ENCODE results near the gene TRIM2. TPM values are rescaled to one million over a fixed set of nuclear protein-coding genes. Genes with fewer than 3 reads are reported as not detected.

The TRIM2 gene
- total RNA-seq, 1 experiment from 2014 or later, result 93.2 TPM

DNA sequence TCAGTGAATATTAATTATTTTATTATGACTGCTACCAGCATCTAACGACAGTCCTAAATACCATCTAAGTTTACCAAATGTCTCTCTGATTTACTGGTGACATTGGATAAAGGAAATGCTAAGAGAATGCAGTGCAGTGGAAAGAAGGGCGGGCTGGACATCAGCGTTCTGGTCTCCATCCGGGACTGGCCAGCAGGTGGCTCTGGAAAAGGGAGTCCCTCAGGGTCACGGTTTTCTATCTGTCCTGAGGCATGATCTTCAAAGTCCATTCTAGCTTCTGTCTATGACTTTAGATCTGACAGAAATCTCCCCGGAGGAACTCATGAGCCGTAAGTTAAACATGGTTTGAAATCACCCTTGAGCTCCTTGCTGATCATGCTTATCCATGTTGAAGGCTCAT is 3.3 kb downstream of the TRIM2 start:
- BruUV-seq (replicated peaks), result no TSS peak
- no peak overlapping the region for H3K27ac ChIP-seq (ENCODE audit: low read depth, low read length, poor library complexity, severe bottlenecking)
- intact Hi-C loops (cut with micrococcal nuclease; ENCODE audit: unreplicated experiment), result no loop called here
- no peak for TF ChIP-seq EZH2 (IDR thresholded peaks at IDR 0.05; ENCODE audit: borderline replicate concordance, low read depth, low read length, poor library complexity, severe bottlenecking)
- TF ChIP-seq, protein P1, sequence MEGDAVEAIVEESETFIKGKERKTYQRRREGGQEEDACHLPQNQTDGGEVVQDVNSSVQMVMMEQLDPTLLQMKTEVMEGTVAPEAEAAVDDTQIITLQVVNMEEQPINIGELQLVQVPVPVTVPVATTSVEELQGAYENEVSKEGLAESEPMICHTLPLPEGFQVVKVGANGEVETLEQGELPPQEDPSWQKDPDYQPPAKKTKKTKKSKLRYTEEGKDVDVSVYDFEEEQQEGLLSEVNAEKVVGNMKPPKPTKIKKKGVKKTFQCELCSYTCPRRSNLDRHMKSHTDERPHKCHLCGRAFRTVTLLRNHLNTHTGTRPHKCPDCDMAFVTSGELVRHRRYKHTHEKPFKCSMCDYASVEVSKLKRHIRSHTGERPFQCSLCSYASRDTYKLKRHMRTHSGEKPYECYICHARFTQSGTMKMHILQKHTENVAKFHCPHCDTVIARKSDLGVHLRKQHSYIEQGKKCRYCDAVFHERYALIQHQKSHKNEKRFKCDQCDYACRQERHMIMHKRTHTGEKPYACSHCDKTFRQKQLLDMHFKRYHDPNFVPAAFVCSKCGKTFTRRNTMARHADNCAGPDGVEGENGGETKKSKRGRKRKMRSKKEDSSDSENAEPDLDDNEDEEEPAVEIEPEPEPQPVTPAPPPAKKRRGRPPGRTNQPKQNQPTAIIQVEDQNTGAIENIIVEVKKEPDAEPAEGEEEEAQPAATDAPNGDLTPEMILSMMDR (conservative IDR thresholded peaks at IDR 0.05; ENCODE audit: low read depth, low read length), result peak; percentile 38; the same call in 1 of the 2 replicates
- no peaks in the 10 kb centered on the region for H3K36me3 ChIP-seq (ENCODE audit: insufficient read depth, low read length, poor library complexity, severe bottlenecking)
- DNase-seq (ENCODE audit: low spot score), result no peak
- H3K4me3 ChIP-seq (ENCODE audit: low read depth, low read length, poor library complexity, severe bottlenecking), result no peak overlapping the region
- ChIA-PET POLR2A (ENCODE audit: low non-redundant PET) (no interaction called here), CTCF (no interaction called here)
- H3K9me3 ChIP-seq (ENCODE audit: low read depth, low read length, poor library complexity, severe bottlenecking), result no peaks in the 10 kb centered on the region
- H3K4me1 ChIP-seq (ENCODE audit: insufficient read depth, low read length, poor library complexity, severe bottlenecking), result peaks cover 36% of the 10 kb centered on the region
- H3K27me3 ChIP-seq (replicated peaks; ENCODE audit: insufficient read depth, low read depth, low read length, poor library complexity), result no peaks in the 10 kb centered on the region

DNA sequence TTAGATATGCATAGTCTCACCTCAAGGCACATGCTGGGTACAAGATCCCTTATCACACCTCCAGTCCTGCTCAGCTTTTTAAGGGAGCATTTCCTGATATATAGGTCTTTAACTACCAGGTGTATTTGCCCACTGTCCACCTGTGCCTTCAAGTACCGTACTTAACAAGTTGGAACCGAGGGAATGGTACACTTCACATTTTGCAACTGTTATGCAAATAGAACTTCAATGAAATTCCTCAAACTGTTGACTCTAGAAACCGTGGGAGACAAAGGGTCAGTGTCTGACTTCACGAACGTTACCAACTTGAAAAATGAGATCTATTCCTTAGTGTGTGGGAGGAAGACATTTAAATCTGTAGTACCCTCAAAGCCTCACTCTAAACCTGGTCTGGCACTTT is 5.2 kb downstream of the TRIM2 start:
- no TSS peak for BruUV-seq (replicated peaks)
- TF ChIP-seq, protein P1 (conservative IDR thresholded peaks at IDR 0.05; ENCODE audit: low read depth, low read length), result no peak
- TF ChIP-seq EZH2 (IDR thresholded peaks at IDR 0.05; ENCODE audit: borderline replicate concordance, low read depth, low read length, poor library complexity, severe bottlenecking), result no peak
- intact Hi-C loops (cut with micrococcal nuclease; ENCODE audit: unreplicated experiment), result no loop called here
- Histone ChIP-seq H3K36me3 (ENCODE audit: insufficient read depth, low read length, poor library complexity, severe bottlenecking) (no peaks in the 10 kb centered on the region), H3K4me3 (ENCODE audit: low read depth, low read length, poor library complexity, severe bottlenecking) (no peak overlapping the region), H3K9me3 (ENCODE audit: low read depth, low read length, poor library complexity, severe bottlenecking) (no peaks in the 10 kb centered on the region), H3K4me1 (ENCODE audit: insufficient read depth, low read length, poor library complexity, severe bottlenecking) (peaks cover 47% of the 10 kb centered on the region), H3K27ac (ENCODE audit: low read depth, low read length, poor library complexity, severe bottlenecking) (no peak overlapping the region), H3K27me3 (replicated peaks; ENCODE audit: insufficient read depth, low read depth, low read length, poor library complexity) (no peaks in the 10 kb centered on the region)
- DNase-seq (ENCODE audit: low spot score), result no peak
- POLR2A ChIA-PET (ENCODE audit: low non-redundant PET), result no interaction called here
- CTCF ChIA-PET, result no interaction called here

DNA sequence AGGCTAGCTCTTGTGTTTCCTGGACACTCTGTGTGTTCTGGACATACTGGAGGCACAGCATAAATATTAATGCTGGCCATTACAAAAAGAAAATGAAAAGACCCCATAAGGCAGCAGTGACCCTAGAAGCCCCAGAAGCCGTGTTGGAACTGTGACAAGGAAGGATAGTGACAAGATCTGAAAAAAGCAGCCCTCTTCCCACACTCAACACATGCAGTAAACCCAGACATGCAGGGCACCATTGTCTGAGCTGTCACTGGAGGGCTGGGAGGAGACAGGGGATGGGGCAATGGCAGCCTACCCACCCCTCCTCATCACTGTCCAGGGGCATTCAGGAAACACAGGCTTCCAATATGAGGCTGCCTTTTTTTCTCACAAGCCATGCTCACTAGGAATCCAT is 6.5 kb downstream of the TRIM2 start:
- H3K27ac ChIP-seq (ENCODE audit: low read depth, low read length, poor library complexity, severe bottlenecking), result no peak overlapping the region
- POLR2A ChIA-PET (ENCODE audit: low non-redundant PET), result interaction anchor here (0.6 kb wide), 1 partner anchor 99 kb away, joined by 3 read pairs; no protein-coding TSS in a partner anchor
- no peaks in the 10 kb centered on the region for H3K36me3 ChIP-seq (ENCODE audit: insufficient read depth, low read length, poor library complexity, severe bottlenecking)
- BruUV-seq (replicated peaks), result no TSS peak
- no peak for DNase-seq (ENCODE audit: low spot score)
- H3K27me3 ChIP-seq (replicated peaks; ENCODE audit: insufficient read depth, low read depth, low read length, poor library complexity), result no peaks in the 10 kb centered on the region
- H3K4me1 ChIP-seq (ENCODE audit: insufficient read depth, low read length, poor library complexity, severe bottlenecking), result peaks cover 55% of the 10 kb centered on the region
- intact Hi-C loops (cut with micrococcal nuclease; ENCODE audit: unreplicated experiment), result no loop called here
- H3K4me3 ChIP-seq (ENCODE audit: low read depth, low read length, poor library complexity, severe bottlenecking), result no peak overlapping the region
- CTCF ChIA-PET, result no interaction called here
- no peaks in the 10 kb centered on the region for H3K9me3 ChIP-seq (ENCODE audit: low read depth, low read length, poor library complexity, severe bottlenecking)
- TF ChIP-seq, protein P1 (conservative IDR thresholded peaks at IDR 0.05; ENCODE audit: low read depth, low read length), result no peak
- no peak for TF ChIP-seq EZH2 (IDR thresholded peaks at IDR 0.05; ENCODE audit: borderline replicate concordance, low read depth, low read length, poor library complexity, severe bottlenecking)

Measured in A673 (cell line).